Mesendoderm (in vitro differentiated cells): ENCODE data around the gene LHX2.

Experiments used
- DNase-seq: peaks from one replicate; pipeline ENCODE4 v3.0.0; 2013
- H2AK5ac ChIP-seq: 2 replicates; pipeline ENCODE4 v1.6.1; 2013; ENCODE audit warnings: low read length, inconsistent platforms
- H2BK120ac ChIP-seq: 2 replicates; pipeline ENCODE4 v1.6.1; 2013; ENCODE audit warnings: low read depth, mild to moderate bottlenecking, low read length, moderate library complexity, mixed read lengths
- H2BK15ac ChIP-seq: replicated peaks from 2 replicates; pipeline ENCODE4 v1.6.1; 2013; ENCODE audit warnings: low read depth, mild to moderate bottlenecking, moderate library complexity
- H2BK5ac ChIP-seq: 2 replicates; pipeline ENCODE4 v1.6.1; 2013; ENCODE audit warnings: low read length, inconsistent platforms
- H3K18ac ChIP-seq: 2 replicates; pipeline ENCODE4 v1.6.1; 2013; ENCODE audit warnings: mild to moderate bottlenecking, low read length, mixed read lengths
- H3K23ac ChIP-seq: one replicate; pipeline ENCODE4 v1.6.1; 2013; ENCODE audit warnings: low read length
- H3K27ac ChIP-seq: 2 replicates; pipeline ENCODE4 v1.5.1; 2013; ENCODE audit warnings: low read depth, mild to moderate bottlenecking, inconsistent platforms, low read length, moderate library complexity
- H3K27me3 ChIP-seq: 2 replicates; pipeline ENCODE4 v1.6.1; 2013; ENCODE audit warnings: low read length, control low read depth, mild to moderate bottlenecking, inconsistent platforms; ENCODE audit not compliant: insufficient read depth, poor library complexity
- H3K36me3 ChIP-seq: 2 replicates; pipeline ENCODE4 v1.6.1; 2013; ENCODE audit warnings: low read length, inconsistent platforms; ENCODE audit not compliant: control insufficient read depth, insufficient read depth
- H3K4ac ChIP-seq: one replicate; pipeline ENCODE4 v1.6.1; 2013; ENCODE audit warnings: low read depth, mild to moderate bottlenecking, low read length, moderate library complexity
- H3K4me1 ChIP-seq: 2 replicates; pipeline ENCODE4 v1.6.1; 2013; ENCODE audit warnings: low read depth, low read length, inconsistent platforms; ENCODE audit not compliant: control insufficient read depth
- H3K4me2 ChIP-seq: 2 replicates; pipeline ENCODE4 v1.6.1; 2013; ENCODE audit warnings: low read length
- H3K4me3 ChIP-seq: 2 replicates; pipeline ENCODE4 v1.5.1; 2013; ENCODE audit warnings: mild to moderate bottlenecking, low read length
- H3K56ac ChIP-seq: one replicate; pipeline ENCODE4 v1.6.1; 2013; ENCODE audit warnings: low read length
- H3K79me1 ChIP-seq: 2 replicates; pipeline ENCODE4 v1.6.1; 2013; ENCODE audit warnings: low read length, inconsistent platforms
- H3K79me2 ChIP-seq: 2 replicates; pipeline ENCODE4 v1.6.1; 2013; ENCODE audit warnings: mild to moderate bottlenecking, low read length; ENCODE audit not compliant: control insufficient read depth, insufficient read depth
- H3K9ac ChIP-seq: 2 replicates; pipeline ENCODE4 v1.6.1; 2013; ENCODE audit warnings: low read length, inconsistent platforms
- H4K5ac ChIP-seq: one replicate; pipeline ENCODE4 v1.6.1; 2013; ENCODE audit warnings: low read length
- H4K8ac ChIP-seq: one replicate; pipeline ENCODE4 v1.6.1; 2013; ENCODE audit warnings: low read depth, mild to moderate bottlenecking, control low read depth, low read length, moderate library complexity
- WGBS: extraction: QIAGEN DNeasy Blood & Tissue Kit; methylation state at CpG from one replicate; pipeline ENCODE4 v1.1.7; 2013; ENCODE audit warnings: low lambda C conversion rate, missing lambda C conversion rate; ENCODE audit not compliant: insufficient coverage; ENCODE audit errors: extremely low coverage; 5-methylcytosine and 5-hydroxymethylcytosine counted together

The LHX2 gene

GRCh38 chr9:124068251-124068650 is 56.7 kb downstream of the LHX2 start:
- H4K5ac ChIP-seq: no peak overlapping the region
- H4K8ac ChIP-seq: no peak overlapping the region
- H3K36me3 ChIP-seq: no peaks in the 10 kb centered on the region
- H2BK120ac ChIP-seq: no peak overlapping the region
- H3K79me2 ChIP-seq: no peaks in the 10 kb centered on the region
- no peaks in the 10 kb centered on the region for H3K4me1 ChIP-seq
- no peak overlapping the region for H2AK5ac ChIP-seq
- no peak for DNase-seq
- H3K18ac ChIP-seq: no peak overlapping the region
- no peak overlapping the region for H2BK5ac ChIP-seq
- H2BK15ac ChIP-seq: no peak overlapping the region
- no peak overlapping the region for H3K4ac ChIP-seq
- no peaks in the 10 kb centered on the region for H3K79me1 ChIP-seq
- no peak overlapping the region for H3K56ac ChIP-seq
- no peaks in the 10 kb centered on the region for H3K27me3 ChIP-seq
- no peak overlapping the region for H3K9ac ChIP-seq
- no peak overlapping the region for H3K27ac ChIP-seq
- H3K4me3 ChIP-seq: no peak overlapping the region
- no peak overlapping the region for H3K23ac ChIP-seq
- H3K4me2 ChIP-seq: no peak overlapping the region
- no CpG with 5 or more reads among the region's 3 CpGs for WGBS

DNA sequence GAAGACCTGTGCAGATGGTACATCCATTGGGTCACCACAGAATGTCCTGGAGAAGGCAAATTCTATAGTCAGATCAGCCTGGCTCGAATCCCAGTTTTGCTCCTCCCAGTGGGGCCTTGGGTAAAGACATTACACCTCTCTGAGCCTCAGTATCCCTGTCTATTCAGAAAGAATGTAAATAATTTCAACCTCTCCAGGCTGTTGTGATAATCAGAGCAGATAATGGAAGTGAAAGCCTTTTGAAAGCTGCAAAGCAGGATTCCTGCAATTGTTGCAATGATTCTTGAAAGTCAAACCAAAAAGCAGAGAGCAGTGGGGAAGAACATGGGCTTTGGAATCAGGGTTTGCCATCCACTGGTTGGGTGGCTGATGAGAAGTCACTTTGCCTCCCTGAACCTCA is 63.2 kb downstream of the LHX2 start:
- Histone ChIP-seq H4K5ac (no peak overlapping the region), H2BK120ac (no peak overlapping the region), H4K8ac (no peak overlapping the region), H3K27ac (no peak overlapping the region), H3K4me2 (no peak overlapping the region), H2AK5ac (no peak overlapping the region), H3K79me2 (no peaks in the 10 kb centered on the region), H3K9ac (no peak overlapping the region), H2BK5ac (no peak overlapping the region), H3K36me3 (no peaks in the 10 kb centered on the region), H2BK15ac (no peak overlapping the region), H3K27me3 (no peaks in the 10 kb centered on the region), H3K4me1 (peaks cover 2% of the 10 kb centered on the region), H3K18ac (no peak overlapping the region), H3K4me3 (no peak overlapping the region), H3K23ac (no peak overlapping the region), H3K4ac (no peak overlapping the region), H3K56ac (no peak overlapping the region), H3K79me1 (no peaks in the 10 kb centered on the region)
- peak; percentile 95 for DNase-seq
- WGBS: no CpG with 5 or more reads among the region's 1 CpG

DNA sequence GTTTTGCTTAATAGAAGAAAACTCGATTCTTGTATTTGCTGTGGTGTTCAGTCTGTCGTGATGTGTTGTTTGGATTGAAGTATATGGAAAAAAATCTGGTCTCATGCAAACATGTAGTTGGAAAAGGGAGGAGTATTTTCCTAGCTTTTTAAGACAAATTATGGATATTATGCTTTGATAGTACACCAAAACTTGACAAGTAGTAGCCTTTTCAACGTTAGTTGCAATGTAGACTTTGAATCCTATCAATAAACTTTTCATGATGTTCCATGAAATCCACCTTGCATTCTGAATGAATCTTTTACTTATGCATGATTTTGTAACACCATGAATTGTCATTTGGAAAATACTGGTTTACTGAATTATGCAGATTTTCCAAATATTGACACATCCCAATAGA is 64.2 kb downstream of the LHX2 start:
- H4K5ac ChIP-seq: no peak overlapping the region
- H2BK120ac ChIP-seq: no peak overlapping the region
- WGBS: no CpG with 5 or more reads among the region's 3 CpGs
- no peak overlapping the region for H3K4me3 ChIP-seq
- no peaks in the 10 kb centered on the region for H3K36me3 ChIP-seq
- H3K79me1 ChIP-seq: no peaks in the 10 kb centered on the region
- H3K56ac ChIP-seq: no peak overlapping the region
- no peak overlapping the region for H3K27ac ChIP-seq
- no peak overlapping the region for H3K23ac ChIP-seq
- H2AK5ac ChIP-seq: no peak overlapping the region
- no peak overlapping the region for H3K9ac ChIP-seq
- no peak overlapping the region for H3K4ac ChIP-seq
- H4K8ac ChIP-seq: no peak overlapping the region
- no peak for DNase-seq
- peaks cover 2% of the 10 kb centered on the region for H3K4me1 ChIP-seq
- H3K79me2 ChIP-seq: no peaks in the 10 kb centered on the region
- H3K18ac ChIP-seq: no peak overlapping the region
- H2BK15ac ChIP-seq: no peak overlapping the region
- H3K4me2 ChIP-seq: no peak overlapping the region
- H2BK5ac ChIP-seq: no peak overlapping the region
- H3K27me3 ChIP-seq: no peaks in the 10 kb centered on the region

DNA sequence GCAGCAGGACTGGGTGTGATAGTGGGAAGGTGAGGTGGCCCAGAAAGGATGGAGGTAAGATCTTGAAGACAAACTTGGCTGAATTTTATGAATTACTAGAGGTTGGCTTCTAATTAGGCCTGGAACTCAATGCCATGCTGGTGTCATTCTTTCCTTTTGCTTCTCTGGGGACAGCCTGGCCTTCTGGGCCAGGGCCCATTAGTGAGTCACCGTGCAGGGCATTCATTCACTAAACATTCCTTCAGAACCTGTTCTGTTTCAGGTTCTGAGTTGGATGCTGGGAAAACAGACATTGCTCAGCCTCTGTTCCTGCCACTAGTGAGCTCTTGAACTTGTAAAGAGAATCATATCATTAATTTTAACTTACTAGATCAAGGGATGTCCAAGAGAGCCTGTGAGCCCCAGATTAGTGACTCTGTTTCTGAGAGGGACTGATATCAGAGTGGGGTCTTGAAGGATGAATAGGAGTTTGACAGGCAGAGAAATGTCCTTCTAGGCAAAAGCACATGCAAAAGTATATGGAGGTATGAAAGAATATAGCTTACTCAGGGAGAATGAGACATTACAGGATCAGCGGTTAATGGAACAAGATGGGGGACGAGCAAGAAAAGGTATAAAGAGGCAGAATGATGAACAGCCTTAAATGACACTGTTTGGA is 66.5 kb downstream of the LHX2 start:
- no peak overlapping the region for H2BK5ac ChIP-seq
- H3K4me2 ChIP-seq: no peak overlapping the region
- H3K56ac ChIP-seq: no peak overlapping the region
- H3K27ac ChIP-seq: no peak overlapping the region
- no peak overlapping the region for H3K9ac ChIP-seq
- no peak overlapping the region for H3K4ac ChIP-seq
- no peak overlapping the region for H4K8ac ChIP-seq
- no peaks in the 10 kb centered on the region for H3K36me3 ChIP-seq
- no peak overlapping the region for H4K5ac ChIP-seq
- no peak overlapping the region for H2AK5ac ChIP-seq
- no peak overlapping the region for H2BK120ac ChIP-seq
- H3K4me1 ChIP-seq: peaks cover 2% of the 10 kb centered on the region
- H3K79me2 ChIP-seq: no peaks in the 10 kb centered on the region
- no peak overlapping the region for H2BK15ac ChIP-seq
- DNase-seq: peak; percentile 81
- no peak overlapping the region for H3K18ac ChIP-seq
- H3K27me3 ChIP-seq: no peaks in the 10 kb centered on the region
- no CpG with 5 or more reads among the region's 3 CpGs for WGBS
- H3K79me1 ChIP-seq: no peaks in the 10 kb centered on the region
- no peak overlapping the region for H3K4me3 ChIP-seq
- H3K23ac ChIP-seq: no peak overlapping the region

DNA sequence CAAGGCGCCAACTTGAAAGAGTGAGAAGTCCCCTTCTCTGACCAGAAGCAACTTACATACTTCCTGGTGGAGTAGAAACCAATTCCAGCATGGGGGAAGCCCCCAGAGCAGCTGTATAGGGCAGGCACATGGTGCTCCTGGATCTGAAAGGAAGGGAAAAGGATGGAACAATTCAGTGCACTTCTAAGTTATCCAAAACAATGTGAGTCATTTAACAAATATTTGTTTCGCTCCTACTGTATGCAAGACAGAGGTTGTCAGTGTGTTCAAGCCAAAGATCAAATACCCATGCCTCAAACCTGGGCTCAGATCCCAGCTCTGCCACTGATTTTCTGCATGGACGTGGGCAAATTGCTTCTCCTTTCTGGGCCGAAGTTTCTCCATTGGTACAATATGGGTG is 67.1 kb downstream of the LHX2 start:
- peak overlapping the region; percentile 42 for H3K4ac ChIP-seq
- no peak overlapping the region for H3K4me3 ChIP-seq
- H2BK5ac ChIP-seq: no peak overlapping the region
- H3K27ac ChIP-seq: no peak overlapping the region
- H3K9ac ChIP-seq: no peak overlapping the region
- H3K4me2 ChIP-seq: no peak overlapping the region
- no peaks in the 10 kb centered on the region for H3K36me3 ChIP-seq
- H3K79me1 ChIP-seq: no peaks in the 10 kb centered on the region
- WGBS: no CpG with 5 or more reads among the region's 4 CpGs
- H3K27me3 ChIP-seq: no peaks in the 10 kb centered on the region
- H2AK5ac ChIP-seq: no peak overlapping the region
- no peak overlapping the region for H4K5ac ChIP-seq
- no peaks in the 10 kb centered on the region for H3K79me2 ChIP-seq
- no peak overlapping the region for H2BK120ac ChIP-seq
- H3K23ac ChIP-seq: no peak overlapping the region
- H3K56ac ChIP-seq: no peak overlapping the region
- peaks cover 2% of the 10 kb centered on the region for H3K4me1 ChIP-seq
- no peak overlapping the region for H4K8ac ChIP-seq
- H3K18ac ChIP-seq: no peak overlapping the region
- peak; percentile 74 for DNase-seq
- H2BK15ac ChIP-seq: no peak overlapping the region
